HepG2 (cell line): Measurements from ENCODE around the gene CILP2. TPM values are rescaled to one million over a fixed set of nuclear protein-coding genes. Genes with fewer than 3 reads are reported as not detected.

Experiments used
- ATAC-seq: fragments of 200-7000 bp; cut with Tn5 transposase; 3 replicates; pipeline ENCODE4 v1.9.1; 2020; ENCODE audit warnings: mild to moderate bottlenecking, moderate library complexity
- BruUV-seq: library from RNA; stranded (reverse); fragments of 400-500 nt; replicated peaks from 2 replicates; lab custom pipeline; 2021; lab: Mats Ljungman, UMichigan
- CTCF ChIA-PET: fragments of 300-600 bp; formaldehyde crosslinking; extraction: SDS; loops from one replicate; lab custom pipeline; 2021; ENCODE audit warnings: low total read pairs, inconsistent platforms, low intra/inter-chr PET ratio; lab: Yijun Ruan, JAX
- POLR2A ChIA-PET: fragments of 350-600 bp; sonication (Branson Sonifier 250); formaldehyde crosslinking; loops from one replicate; lab custom pipeline; 2020; ENCODE audit warnings: antibody characterized with exemption, inconsistent platforms; lab: Yijun Ruan, JAX
- DNase-seq: peaks from one replicate; pipeline ENCODE4 v3.0.0-alpha.2; 2015; ENCODE audit warnings: low spot score
- FAIRE-seq: peaks from 3 replicates; lab custom pipeline; 2011; peaks lifted over from hg19 to GRCh38; lab: Jason Lieb, UNC
- H2AFZ ChIP-seq: one replicate; pipeline ENCODE4 v1.6.1; 2011; ENCODE audit warnings: low read length, inconsistent platforms
- H3K27ac ChIP-seq: fragments of 300-600 bp; 3 replicates; pipeline ENCODE4 v1.8.0; 2011; ENCODE audit warnings: mixed run types, mild to moderate bottlenecking, mixed read lengths, low read length, inconsistent platforms; ENCODE audit not compliant: insufficient read depth; ENCODE audit errors: extremely low read length
- H3K27me3 ChIP-seq, 2 experiments: fragments of 200-600 bp in 1 of 2; 2 replicates in 1 of 2; 3 replicates in 1 of 2; pipeline versions ENCODE4 v1.6.0 to v1.8.0; 2011; ENCODE audit warnings: low read length in 2 of 2, mild to moderate bottlenecking in 2 of 2, moderate library complexity in 2 of 2, inconsistent platforms in 1 of 2; ENCODE audit not compliant: insufficient read depth in 2 of 2, control insufficient read depth in 1 of 2
- H3K36me3 ChIP-seq, 2 experiments: fragments of 200-600 bp in 1 of 2; replicated peaks in 1 of 2; 2 replicates in 1 of 2; 3 replicates in 1 of 2; pipeline versions ENCODE4 v1.5.1 to v1.8.0; 2011; ENCODE audit warnings: low read length in 2 of 2, inconsistent platforms in 1 of 2; ENCODE audit not compliant: insufficient read depth in 2 of 2, control insufficient read depth in 1 of 2
- H3K4me1 ChIP-seq: 2 replicates; pipeline ENCODE4 v1.5.1; 2012; ENCODE audit warnings: low read length, inconsistent platforms; ENCODE audit not compliant: insufficient read depth
- H3K4me2 ChIP-seq: 2 replicates; pipeline ENCODE4 v1.6.0; 2011; ENCODE audit warnings: low read depth, low read length, inconsistent platforms
- H3K4me3 ChIP-seq, 3 experiments: fragments of 200-600 bp in 1 of 3; sonication (generic), shearing (Covaris generic) in 1 of 3; replicated peaks in 1 of 3; 2 replicates each; pipeline ENCODE4 v1.5.1; 2011 to 2016; ENCODE audit warnings: low read length in 3 of 3, inconsistent platforms in 2 of 3, low read depth in 2 of 3, mild to moderate bottlenecking in 2 of 3, control low read depth in 1 of 3, mixed read lengths in 1 of 3; ENCODE audit not compliant: insufficient read depth in 1 of 3
- H3K79me2 ChIP-seq: one replicate; pipeline ENCODE4 v1.6.1; 2011; ENCODE audit warnings: low read length, inconsistent platforms; ENCODE audit not compliant: insufficient read depth
- H3K9ac ChIP-seq: 2 replicates; pipeline ENCODE4 v1.6.0; 2011; ENCODE audit warnings: mild to moderate bottlenecking, low read depth, low read length, inconsistent platforms; ENCODE audit not compliant: insufficient read depth
- H3K9me3 ChIP-seq: 2 replicates; pipeline ENCODE4 v1.5.1; 2012; ENCODE audit warnings: mild to moderate bottlenecking, low read length
- H4K20me1 ChIP-seq: 2 replicates; pipeline ENCODE4 v1.6.0; 2011; ENCODE audit warnings: inconsistent platforms, mild to moderate bottlenecking, low read length, moderate library complexity; ENCODE audit not compliant: insufficient read depth
- ATF1 ChIP-seq: IDR thresholded peaks from 2 replicates; pipeline ENCODE4 v1.6.1; 2016; ENCODE audit warnings: mild to moderate bottlenecking, control low read depth
- ATF5 ChIP-seq: sonication (generic); formaldehyde crosslinking; IDR thresholded peaks from 2 replicates; pipeline ENCODE4 v1.4.0; 2020; ENCODE audit warnings: mild to moderate bottlenecking, low read depth, missing genetic modification reagents
- CBFB ChIP-seq: sonication (generic); formaldehyde crosslinking; IDR thresholded peaks from 2 replicates; pipeline ENCODE4 v1.4.0; 2020; ENCODE audit warnings: missing genetic modification reagents
- CCAR2 ChIP-seq: fragments of 200-400 bp; formaldehyde crosslinking; optimal IDR thresholded peaks from 2 replicates; pipeline ENCODE3; 2018; ENCODE audit warnings: low read depth, mild to moderate bottlenecking, low read length, moderate library complexity
- CENPX ChIP-seq: sonication (generic); formaldehyde crosslinking; IDR thresholded peaks from 2 replicates; pipeline ENCODE4 v1.9.0; 2021; ENCODE audit warnings: mild to moderate bottlenecking, missing genetic modification reagents, moderate library complexity
- CTCF ChIP-seq: sonication (generic); formaldehyde crosslinking; IDR thresholded peaks from 2 replicates; pipeline ENCODE4 v1.5.0; 2020; ENCODE audit warnings: mild to moderate bottlenecking, missing genetic modification reagents, moderate library complexity
- ESRRA ChIP-seq: sonication (generic); formaldehyde crosslinking; IDR thresholded peaks from 2 replicates; pipeline ENCODE4 v1.5.1; 2020; ENCODE audit warnings: mild to moderate bottlenecking, low read depth, missing genetic modification reagents
- FOSL2 ChIP-seq: sonication (generic); formaldehyde crosslinking; IDR thresholded peaks from 2 replicates; pipeline ENCODE4 v1.4.0; 2020; ENCODE audit warnings: missing genetic modification reagents
- FOXP1 ChIP-seq, 2 experiments: fragments of 450-650 bp in 1 of 2; IDR thresholded peaks; 2 replicates each; pipeline ENCODE4 v1.6.1; 2017 to 2018; ENCODE audit warnings: antibody characterized with exemption in 1 of 2
- NFYC ChIP-seq: IDR thresholded peaks from 2 replicates; pipeline ENCODE4 v1.6.1; 2016; ENCODE audit warnings: missing genetic modification reagents, missing compliant biosample characterization
- PHF5A ChIP-seq: IDR thresholded peaks from one replicate; pipeline ENCODE4 v1.6.1; 2018; ENCODE audit warnings: low read depth, missing genetic modification reagents; ENCODE audit not compliant: unreplicated experiment
- SNRNP70 ChIP-seq: fragments of 200-400 bp; formaldehyde crosslinking; IDR thresholded peaks from 2 replicates; pipeline ENCODE4 v1.6.1; 2017; ENCODE audit warnings: mild to moderate bottlenecking, low read depth, low read length, moderate library complexity
- SP4 ChIP-seq: sonication (generic); formaldehyde crosslinking; IDR thresholded peaks from 2 replicates; pipeline ENCODE4 v1.8.1; 2023; ENCODE audit warnings: mild to moderate bottlenecking, missing genetic modification reagents
- STAT6 ChIP-seq: sonication (generic); formaldehyde crosslinking; IDR thresholded peaks from 2 replicates; pipeline ENCODE4 v1.4.0; 2020; ENCODE audit warnings: missing genetic modification reagents, mild to moderate bottlenecking, borderline replicate concordance
- TFDP2 ChIP-seq: sonication (generic); formaldehyde crosslinking; IDR thresholded peaks from 2 replicates; pipeline ENCODE4 v1.4.0; 2020; ENCODE audit warnings: missing genetic modification reagents
- TSC22D2 ChIP-seq: sonication (generic); formaldehyde crosslinking; IDR thresholded peaks from 2 replicates; pipeline ENCODE4 v1.5.1; 2020; ENCODE audit warnings: missing genetic modification reagents, mild to moderate bottlenecking, borderline replicate concordance
- ZNF124 ChIP-seq: sonication (generic); formaldehyde crosslinking; IDR thresholded peaks from 2 replicates; pipeline ENCODE4 v1.4.0; 2020; ENCODE audit warnings: missing genetic modification reagents
- ZNF230 ChIP-seq: sonication (generic); formaldehyde crosslinking; IDR thresholded peaks from 2 replicates; pipeline ENCODE4 v1.4.0; 2020; ENCODE audit warnings: mild to moderate bottlenecking, missing genetic modification reagents
- ZNF260 ChIP-seq: sonication (generic); formaldehyde crosslinking; IDR thresholded peaks from 2 replicates; pipeline ENCODE4 v1.4.0; 2020; ENCODE audit warnings: missing genetic modification reagents, low read depth, mild to moderate bottlenecking, borderline replicate concordance
- ZNF781 ChIP-seq: sonication (generic); formaldehyde crosslinking; IDR thresholded peaks from 2 replicates; pipeline ENCODE4 v1.5.1; 2020; ENCODE audit warnings: borderline replicate concordance, mild to moderate bottlenecking, missing genetic modification reagents; ENCODE audit errors: not compliant biosample characterization
- WGBS: methylation state at CpG from one replicate; pipeline ENCODE4 v1.1.6; 2017; ENCODE audit warnings: low lambda C conversion rate; 5-methylcytosine and 5-hydroxymethylcytosine counted together
- in situ Hi-C: cut with HindIII; loops from 2 replicates; pipeline ENCODE4 v1.10.0; 2017; ENCODE audit warnings: low pct_unique_long_range_greater_than_20kb; ENCODE audit not compliant: extremely low pct_ligation_motif_present
- intact Hi-C: fragments of 100-400 bp; cut with micrococcal nuclease; formaldehyde crosslinking; loops from one replicate; pipeline ENCODE4 v1.10.0; 2022; ENCODE audit not compliant: unreplicated experiment
- polyA plus RNA-seq, 8 experiments: library from polyadenylated mRNA; depleted of rRNA in 3 of 8; stranded (reverse) in 7 of 8; unstranded in 1 of 8; fragments of >200 nt; fragmentation: Illumina TruSeq in 4 of 8; extraction: Trizol in 4 of 8; gene quantifications; 2 replicates each; pipeline versions ENCODE4 v1.2.1 to v1.2.3, GENCODE V29; 2011 to 2016; ENCODE audit warnings: low read depth in 4 of 8, missing spikeins in 1 of 8, mixed read lengths in 1 of 8; ENCODE audit not compliant: insufficient read depth in 1 of 8
- total RNA-seq, 5 experiments: library from RNA; depleted of rRNA; stranded (reverse); fragments of >200 nt; fragmentation: Illumina TruSeq; extraction: Trizol; gene quantifications; 2 replicates each; pipeline ENCODE4 v1.2.3, GENCODE V29; 2016; ENCODE audit warnings: low read depth in 1 of 5

The CILP2 gene
- total and polyA plus RNA-seq, 2 of the 13 experiments (the other 11 are each of a cell fraction or from before 2014, with no cell fraction given): 0.09 to 0.37 TPM

- no peaks in the 10 kb centered on the region for H3K9me3 ChIP-seq
- CTCF ChIA-PET: no interaction called here
- FAIRE-seq: no peak
Measured at GRCh38 chr19:19584356-19584755, 46.3 kb downstream of the CILP2 start.

More at GRCh38 chr19:19584356-19584755, 46.3 kb downstream of the CILP2 start:
- peaks cover 0 to 5% of the 10 kb centered on the region in 2 experiments; a peak in 2 of 5 replicates for H3K27me3 ChIP-seq
- DNase-seq (no peak), ATAC-seq (no peak)
- POLR2A ChIA-PET: no interaction called here
- BruUV-seq: no TSS peak
- H3K36me3 ChIP-seq: no peaks in the 10 kb centered on the region
- intact Hi-C loops (no loop called here), in situ Hi-C loops (no loop called here)
- no peaks in the 10 kb centered on the region for H4K20me1 ChIP-seq
- no peak overlapping the region for H2AFZ ChIP-seq
- H3K4me1 ChIP-seq: no peaks in the 10 kb centered on the region
- H3K4me3 ChIP-seq: no peak overlapping the region
- no peak overlapping the region for H3K27ac ChIP-seq
- no peak overlapping the region for H3K4me2 ChIP-seq
- WGBS: 29% methylated on average over 5 of the region's 6 CpGs
- TF ChIP-seq ZNF260 (CRISPR knock-in tag): no peak
- TF ChIP-seq ATF5 (CRISPR knock-in tag): no peak
- TF ChIP-seq SP4: no peak
- no peak for TF ChIP-seq CCAR2
- TF ChIP-seq TSC22D2 (CRISPR knock-in tag): no peak
- no peak for TF ChIP-seq ZNF781 (CRISPR knock-in tag)
- TF ChIP-seq STAT6 (CRISPR knock-in tag): no peak
- TF ChIP-seq CTCF (CRISPR knock-in tag): no peak
- TF ChIP-seq FOSL2 (CRISPR knock-in tag): no peak
- no peak for TF ChIP-seq TFDP2 (CRISPR knock-in tag)
- no peak for TF ChIP-seq SNRNP70
- TF ChIP-seq FOXP1 (IDR thresholded peaks at IDR 0.05): no peak
- TF ChIP-seq FOXP1 (CRISPR knock-in tag; IDR thresholded peaks at IDR 0.05): no peak
- TF ChIP-seq ZNF230 (CRISPR knock-in tag): no peak
- no peak for TF ChIP-seq CENPX
- TF ChIP-seq CBFB: no peak
- TF ChIP-seq ZNF124 (CRISPR knock-in tag): no peak
- TF ChIP-seq PHF5A: no peak
- TF ChIP-seq ESRRA: no peak
- TF ChIP-seq ATF1: no peak
- TF ChIP-seq NFYC (CRISPR knock-in tag): no peak
- TF ChIP-seq, all 625 proteins: peak for 0
- Histone ChIP-seq H3K79me2 (no peaks in the 10 kb centered on the region), H3K9ac (no peak overlapping the region)
